ENCODE data around the gene BTG4.

DNA sequence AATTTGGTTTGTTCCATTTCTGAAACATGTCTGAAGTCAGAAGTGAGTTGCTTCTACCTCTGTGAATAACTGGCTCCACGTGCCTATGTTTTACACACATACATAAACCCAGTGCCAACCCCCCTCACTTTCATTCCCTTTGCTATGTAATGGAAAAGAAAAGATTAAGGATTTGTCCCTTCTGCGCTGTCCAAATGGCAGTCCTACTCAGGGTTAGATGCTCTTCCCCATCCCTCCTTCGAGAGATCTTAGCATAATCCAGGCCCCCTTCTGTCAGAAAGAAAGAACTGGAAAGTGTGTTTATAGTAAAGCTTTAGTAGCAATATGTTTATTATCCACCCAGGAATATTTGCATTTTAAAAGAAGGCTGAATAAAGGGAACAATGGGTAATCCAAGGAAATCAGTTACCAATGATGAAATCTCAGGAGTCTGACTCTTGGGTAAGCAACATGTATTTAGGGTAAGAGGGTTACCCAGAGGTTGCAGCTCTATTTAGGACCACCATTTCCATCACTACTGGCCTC lies 25.2 kb upstream of the BTG4 start:
- no peak for TF ChIP-seq EZH2phosphoT487 (IDR thresholded peaks at IDR 0.05; ENCODE audit: insufficient read depth, low read depth)
- no peak for TF ChIP-seq EZH2 (IDR thresholded peaks at IDR 0.05; ENCODE audit: insufficient read depth, poor library complexity, severe bottlenecking)

Measured in GM23248 (cell line).